Nephron progenitor cell (in vitro differentiated cells): ENCODE data around the gene EGFL7.

Experiments
- DNase-seq: peaks from one replicate; pipeline ENCODE4 v3.0.0; 2021
- H3K27ac Mint-ChIP-seq: 2 replicates; pipeline ENCODE4 v1.8.0; 2021; ENCODE audit warnings: mild to moderate bottlenecking, moderate library complexity, mixed read lengths
- H3K27me3 Mint-ChIP-seq: 2 replicates; pipeline ENCODE4 v1.8.0; 2021; ENCODE audit warnings: mild to moderate bottlenecking, low read depth, mixed read lengths; ENCODE audit not compliant: poor library complexity
- H3K36me3 Mint-ChIP-seq: 2 replicates; pipeline ENCODE4 v1.8.0; 2021; ENCODE audit warnings: low read depth, mixed read lengths
- H3K4me1 Mint-ChIP-seq: 2 replicates; pipeline ENCODE4 v1.8.0; 2021; ENCODE audit warnings: mixed read lengths
- H3K4me3 Mint-ChIP-seq: 2 replicates; pipeline ENCODE4 v1.8.0; 2021; ENCODE audit warnings: mild to moderate bottlenecking, moderate library complexity, mixed read lengths
- H3K9me3 Mint-ChIP-seq: 2 replicates; pipeline ENCODE4 v1.8.0; 2021; ENCODE audit warnings: mild to moderate bottlenecking, moderate library complexity, mixed read lengths
- CTCF ChIP-seq: fragments of 200-600 bp; sonication (generic); IDR thresholded peaks from 2 replicates; pipeline ENCODE4 v1.5.0; 2021; ENCODE audit warnings: antibody characterized with exemption

The EGFL7 gene

GRCh38 chr9:136627703-136628102 lies 35.0 kb upstream of the EGFL7 start:
- peaks cover 3% of the 10 kb centered on the region for H3K27me3 Mint-ChIP-seq
- no peak for DNase-seq
- no peak for TF ChIP-seq CTCF
- peaks cover 26% of the 10 kb centered on the region for H3K4me1 Mint-ChIP-seq
- H3K36me3 Mint-ChIP-seq: no peaks in the 10 kb centered on the region
- no peak overlapping the region for H3K27ac Mint-ChIP-seq
- no peaks in the 10 kb centered on the region for H3K9me3 Mint-ChIP-seq
- H3K4me3 Mint-ChIP-seq: no peak overlapping the region

- peak; percentile 10 for DNase-seq
- Mint-ChIP-seq H3K4me3 (no peak overlapping the region), H3K27me3 (peaks cover 3% of the 10 kb centered on the region), H3K27ac (no peak overlapping the region), H3K4me1 (peaks cover 23% of the 10 kb centered on the region), H3K36me3 (no peaks in the 10 kb centered on the region), H3K9me3 (no peaks in the 10 kb centered on the region)
- TF ChIP-seq CTCF: no peak
Measured at GRCh38 chr9:136628268-136628667, 34.4 kb upstream of the EGFL7 start.

GRCh38 chr9:136629001-136629878 lies 33.5 kb upstream of the EGFL7 start:
- no peaks in the 10 kb centered on the region for H3K9me3 Mint-ChIP-seq
- H3K4me1 Mint-ChIP-seq: peaks cover 21% of the 10 kb centered on the region
- no peak for TF ChIP-seq CTCF
- no peak overlapping the region for H3K4me3 Mint-ChIP-seq
- no peak overlapping the region for H3K27ac Mint-ChIP-seq
- H3K36me3 Mint-ChIP-seq: no peaks in the 10 kb centered on the region
- peak; percentile 54 for DNase-seq
- H3K27me3 Mint-ChIP-seq: peaks cover 3% of the 10 kb centered on the region

GRCh38 chr9:136629879-136630661 lies 32.6 kb upstream of the EGFL7 start:
- no peak overlapping the region for H3K4me3 Mint-ChIP-seq
- peaks cover 6% of the 10 kb centered on the region for H3K27me3 Mint-ChIP-seq
- H3K36me3 Mint-ChIP-seq: no peaks in the 10 kb centered on the region
- peak; percentile 81 for DNase-seq
- H3K27ac Mint-ChIP-seq: no peak overlapping the region
- TF ChIP-seq CTCF: peak; percentile 47
- no peaks in the 10 kb centered on the region for H3K9me3 Mint-ChIP-seq
- peaks cover 26% of the 10 kb centered on the region for H3K4me1 Mint-ChIP-seq

- no peaks in the 10 kb centered on the region for H3K9me3 Mint-ChIP-seq
- H3K27ac Mint-ChIP-seq: no peak overlapping the region
- no peaks in the 10 kb centered on the region for H3K36me3 Mint-ChIP-seq
- peaks cover 23% of the 10 kb centered on the region for H3K4me1 Mint-ChIP-seq
- no peak overlapping the region for H3K4me3 Mint-ChIP-seq
- TF ChIP-seq CTCF: no peak
- peaks cover 6% of the 10 kb centered on the region for H3K27me3 Mint-ChIP-seq
- DNase-seq: no peak
Measured at GRCh38 chr9:136630662-136630992, 32.1 kb upstream of the EGFL7 start.
